DOHH2 (cell line): Measurements from ENCODE around the gene PEDS1.

ENCODE experiments used
- H3F3A ChIP-seq: fragments of 200-600 bp; sonication (generic), shearing (Covaris generic); 2 replicates; pipeline ENCODE4 v1.6.0; 2016; ENCODE audit warnings: antibody characterized with exemption, mild to moderate bottlenecking; ENCODE audit not compliant: control insufficient read depth, insufficient read depth
- H3K27ac ChIP-seq: fragments of 200-600 bp; sonication (generic); 2 replicates; pipeline ENCODE4 v1.5.1; 2014; ENCODE audit warnings: low read depth, mild to moderate bottlenecking, low read length, moderate library complexity
- H3K27me3 ChIP-seq: fragments of 200-600 bp; sonication (generic); 2 replicates; pipeline ENCODE4 v1.6.1; 2014; ENCODE audit warnings: mild to moderate bottlenecking, low read length, mixed read lengths; ENCODE audit not compliant: control insufficient read depth
- H3K36me3 ChIP-seq: fragments of 200-600 bp; sonication (generic); 2 replicates; pipeline ENCODE4 v1.6.1; 2014; ENCODE audit warnings: mild to moderate bottlenecking, low read length, moderate library complexity, mixed read lengths; ENCODE audit not compliant: control insufficient read depth
- H3K4me1 ChIP-seq: fragments of 200-600 bp; sonication (generic); 2 replicates; pipeline ENCODE4 v1.6.1; 2014; ENCODE audit warnings: mild to moderate bottlenecking, low read length, mixed read lengths; ENCODE audit not compliant: control insufficient read depth
- H3K4me2 ChIP-seq: fragments of 200-600 bp; sonication (generic); 2 replicates; pipeline ENCODE4 v1.6.0; 2014; ENCODE audit warnings: mild to moderate bottlenecking, low read length, moderate library complexity
- H3K4me3 ChIP-seq: fragments of 200-600 bp; sonication (generic); 2 replicates; pipeline ENCODE4 v1.5.1; 2014; ENCODE audit warnings: mild to moderate bottlenecking, low read length, mixed read lengths
- H3K79me2 ChIP-seq: fragments of 200-600 bp; sonication (generic); 2 replicates; pipeline ENCODE4 v1.6.1; 2014; ENCODE audit warnings: mild to moderate bottlenecking, low read length, mixed read lengths; ENCODE audit not compliant: control insufficient read depth
- H3K9me2 ChIP-seq: fragments of 200-600 bp; sonication (generic); replicated peaks from 2 replicates; pipeline ENCODE4 v1.6.1; 2014; ENCODE audit warnings: mild to moderate bottlenecking, low read length, mixed read lengths; ENCODE audit not compliant: control insufficient read depth
- H3K9me3 ChIP-seq: fragments of 200-600 bp; sonication (generic); 2 replicates; pipeline ENCODE4 v1.6.1; 2014; ENCODE audit warnings: antibody characterized with exemption, low read length, mixed read lengths; ENCODE audit not compliant: control insufficient read depth, insufficient read depth
- H4K20me1 ChIP-seq: fragments of 200-600 bp; sonication (generic); 2 replicates; pipeline ENCODE4 v1.6.0; 2014; ENCODE audit warnings: low read depth, mild to moderate bottlenecking, antibody characterized with exemption, low read length, moderate library complexity; ENCODE audit not compliant: control insufficient read depth, insufficient read depth
- EZH2phosphoT487 ChIP-seq: fragments of 200-600 bp; sonication (generic); IDR thresholded peaks from 2 replicates; pipeline ENCODE4 v1.6.1; 2017; ENCODE audit warnings: borderline replicate concordance, mild to moderate bottlenecking, antibody characterized with exemption, low read length, moderate library complexity, mixed read lengths
- TF ChIP-seq, protein P1 (sequence below): fragments of 200-600 bp; sonication (generic); IDR thresholded peaks from one replicate; pipeline ENCODE4 v1.5.1; 2014; ENCODE audit warnings: antibody characterized with exemption, mild to moderate bottlenecking, low read depth, low read length; ENCODE audit not compliant: poor library complexity, severe bottlenecking

The PEDS1 gene

DNA sequence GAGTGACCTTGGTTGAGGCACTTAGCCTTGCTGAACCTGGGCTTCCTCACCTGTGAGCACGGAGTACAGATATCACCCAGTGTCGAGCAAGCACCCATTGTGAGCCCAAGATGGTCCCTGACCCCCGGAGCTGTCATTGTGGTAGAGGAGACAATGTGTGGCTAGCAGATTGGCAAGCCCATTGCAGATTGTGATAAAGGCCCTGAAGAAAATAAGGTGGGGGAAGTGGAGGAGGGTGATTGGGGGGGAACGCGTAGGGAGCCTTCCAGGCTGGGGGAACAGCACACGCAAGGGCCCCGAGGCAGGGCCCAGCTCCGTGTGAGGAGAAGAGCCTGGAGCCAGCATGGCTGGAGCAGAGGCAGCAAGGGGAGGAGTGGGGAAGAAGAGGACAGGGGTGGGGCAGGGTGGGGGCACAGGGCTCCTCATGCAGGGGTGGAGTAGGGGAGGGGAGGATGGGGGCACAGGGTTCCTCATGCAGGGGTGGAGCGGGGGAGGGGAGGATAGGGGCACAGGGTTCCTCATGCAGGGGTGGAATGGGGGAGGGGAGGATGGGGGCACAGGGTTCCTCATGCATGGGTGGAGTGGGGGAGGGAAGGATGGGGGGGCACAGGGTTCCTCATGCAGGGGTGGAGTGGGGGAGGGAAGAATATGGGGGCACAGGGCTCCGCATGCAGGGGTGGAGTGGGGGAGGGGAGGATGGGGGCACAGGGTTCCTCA, 44.1 kb upstream of the PEDS1 start:
- Histone ChIP-seq H3K27ac (no peak overlapping the region), H3K36me3 (peaks cover 15% of the 10 kb centered on the region), H3K4me3 (no peak overlapping the region), H3K27me3 (no peaks in the 10 kb centered on the region), H3K4me1 (peaks cover 49% of the 10 kb centered on the region), H3K9me2 (no peaks in the 10 kb centered on the region), H3F3A (no peaks in the 10 kb centered on the region), H3K79me2 (peaks cover 18% of the 10 kb centered on the region), H3K9me3 (no peaks in the 10 kb centered on the region), H4K20me1 (peaks cover 3% of the 10 kb centered on the region; the same call in 1 of the 2 replicates), H3K4me2 (no peak overlapping the region)
- no peak for TF ChIP-seq EZH2phosphoT487
- TF ChIP-seq, protein P1, sequence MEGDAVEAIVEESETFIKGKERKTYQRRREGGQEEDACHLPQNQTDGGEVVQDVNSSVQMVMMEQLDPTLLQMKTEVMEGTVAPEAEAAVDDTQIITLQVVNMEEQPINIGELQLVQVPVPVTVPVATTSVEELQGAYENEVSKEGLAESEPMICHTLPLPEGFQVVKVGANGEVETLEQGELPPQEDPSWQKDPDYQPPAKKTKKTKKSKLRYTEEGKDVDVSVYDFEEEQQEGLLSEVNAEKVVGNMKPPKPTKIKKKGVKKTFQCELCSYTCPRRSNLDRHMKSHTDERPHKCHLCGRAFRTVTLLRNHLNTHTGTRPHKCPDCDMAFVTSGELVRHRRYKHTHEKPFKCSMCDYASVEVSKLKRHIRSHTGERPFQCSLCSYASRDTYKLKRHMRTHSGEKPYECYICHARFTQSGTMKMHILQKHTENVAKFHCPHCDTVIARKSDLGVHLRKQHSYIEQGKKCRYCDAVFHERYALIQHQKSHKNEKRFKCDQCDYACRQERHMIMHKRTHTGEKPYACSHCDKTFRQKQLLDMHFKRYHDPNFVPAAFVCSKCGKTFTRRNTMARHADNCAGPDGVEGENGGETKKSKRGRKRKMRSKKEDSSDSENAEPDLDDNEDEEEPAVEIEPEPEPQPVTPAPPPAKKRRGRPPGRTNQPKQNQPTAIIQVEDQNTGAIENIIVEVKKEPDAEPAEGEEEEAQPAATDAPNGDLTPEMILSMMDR, result no peak

DNA sequence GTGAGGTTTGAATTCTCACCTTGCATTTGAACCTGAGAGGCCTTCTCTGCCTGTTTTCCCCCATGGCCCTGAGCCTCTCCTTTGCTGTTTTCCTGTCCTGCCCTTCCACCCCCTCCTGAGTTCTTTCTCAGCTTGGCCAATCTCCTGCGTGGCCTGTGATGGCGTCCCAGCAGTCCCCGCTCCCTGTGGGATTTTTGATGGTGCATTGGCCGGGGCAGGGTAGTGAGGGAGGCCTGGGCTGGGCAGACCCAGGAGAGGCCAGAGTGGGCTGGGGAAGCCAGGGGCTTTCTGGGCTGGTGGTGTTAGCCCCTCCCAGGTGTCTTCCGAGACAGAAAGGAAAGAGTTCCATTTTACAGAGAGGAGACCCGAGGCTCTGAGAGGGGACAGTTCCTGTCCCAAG, 43.4 kb upstream of the PEDS1 start:
- Histone ChIP-seq H3K4me3 (no peak overlapping the region), H3K27me3 (no peaks in the 10 kb centered on the region), H3K27ac (no peak overlapping the region), H4K20me1 (peaks cover 3% of the 10 kb centered on the region; the same call in 1 of the 2 replicates), H3K4me1 (peaks cover 49% of the 10 kb centered on the region), H3K4me2 (no peak overlapping the region), H3F3A (no peaks in the 10 kb centered on the region), H3K9me2 (no peaks in the 10 kb centered on the region), H3K36me3 (peaks cover 15% of the 10 kb centered on the region), H3K79me2 (peaks cover 23% of the 10 kb centered on the region), H3K9me3 (no peaks in the 10 kb centered on the region)
- no peak for TF ChIP-seq EZH2phosphoT487

DNA sequence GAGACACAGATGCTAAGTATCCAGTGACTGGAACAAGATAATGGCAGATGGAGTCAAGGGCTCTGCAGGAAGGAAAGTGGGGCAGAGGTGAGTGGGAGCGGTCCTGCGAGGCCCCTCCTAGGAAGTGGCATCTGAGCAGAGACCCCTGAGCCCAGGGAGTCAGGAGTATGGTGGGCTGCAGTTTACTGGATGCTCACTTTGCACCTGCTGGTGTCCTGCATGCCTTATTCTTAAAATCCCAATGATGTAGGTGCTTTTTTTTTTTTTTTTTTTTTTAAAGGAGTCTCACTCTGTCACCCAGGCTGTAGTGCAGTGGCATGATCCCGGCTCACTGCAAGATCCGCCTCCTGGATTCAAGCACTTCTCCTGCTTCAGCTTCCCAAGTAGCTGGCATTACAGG, 42.7 kb upstream of the PEDS1 start:
- Histone ChIP-seq H3K9me2 (no peaks in the 10 kb centered on the region), H3K4me2 (no peak overlapping the region)

More for the DNA sequence above, 42.7 kb upstream of the PEDS1 start:
- TF ChIP-seq EZH2phosphoT487, result no peak
- TF ChIP-seq, protein P1, result no peak
- no peaks in the 10 kb centered on the region for H3K27me3 ChIP-seq
- peaks cover 27% of the 10 kb centered on the region for H3K79me2 ChIP-seq
- H3K4me1 ChIP-seq, result peaks cover 49% of the 10 kb centered on the region
- peaks cover 3% of the 10 kb centered on the region; the same call in 1 of the 2 replicates for H4K20me1 ChIP-seq
- H3K9me3 ChIP-seq, result no peaks in the 10 kb centered on the region
- H3K27ac ChIP-seq, result no peak overlapping the region
- no peak overlapping the region for H3K4me3 ChIP-seq
- H3K36me3 ChIP-seq, result peaks cover 15% of the 10 kb centered on the region
- H3F3A ChIP-seq, result no peaks in the 10 kb centered on the region
